Neural crest cell (in vitro differentiated cells): ENCODE data around the gene DYNC2H1. TPM values are rescaled to one million over a fixed set of nuclear protein-coding genes. Genes with fewer than 3 reads are reported as not detected.

Experiments used
- DNase-seq: peaks from one replicate; pipeline ENCODE4 v3.0.0; 2021; ENCODE audit warnings: low read depth, mixed read lengths, low spot score
- H3K27ac Mint-ChIP-seq: one replicate; pipeline ENCODE4 v1.8.0; 2021; ENCODE audit warnings: mild to moderate bottlenecking, mixed read lengths; ENCODE audit not compliant: unreplicated experiment
- H3K27me3 Mint-ChIP-seq: 2 replicates; pipeline ENCODE4 v1.8.0; 2021; ENCODE audit warnings: low read depth, mild to moderate bottlenecking, mixed read lengths
- H3K36me3 Mint-ChIP-seq: 2 replicates; pipeline ENCODE4 v1.8.0; 2021; ENCODE audit warnings: low read depth, mild to moderate bottlenecking, mixed read lengths
- H3K4me1 Mint-ChIP-seq: 2 replicates; pipeline ENCODE4 v1.8.0; 2021; ENCODE audit warnings: mixed read lengths
- H3K4me3 Mint-ChIP-seq: one replicate; pipeline ENCODE4 v1.8.0; 2021; ENCODE audit warnings: mild to moderate bottlenecking, mixed read lengths
- H3K9me3 Mint-ChIP-seq: 2 replicates; pipeline ENCODE4 v1.8.0; 2021; ENCODE audit warnings: mixed read lengths
- CTCF ChIP-seq: fragments of 200-600 bp; sonication (generic); conservative IDR thresholded peaks from 2 replicates; pipeline ENCODE4 v1.5.0; 2021; ENCODE audit warnings: antibody characterized with exemption, mild to moderate bottlenecking
- total RNA-seq: library from RNA; stranded (reverse); gene quantifications from 2 replicates; pipeline ENCODE4 v1.2.1, GENCODE V29; 2021

Gene DYNC2H1
- total RNA-seq, 1 donor from 2014 or later = 20.4 TPM

DNA sequence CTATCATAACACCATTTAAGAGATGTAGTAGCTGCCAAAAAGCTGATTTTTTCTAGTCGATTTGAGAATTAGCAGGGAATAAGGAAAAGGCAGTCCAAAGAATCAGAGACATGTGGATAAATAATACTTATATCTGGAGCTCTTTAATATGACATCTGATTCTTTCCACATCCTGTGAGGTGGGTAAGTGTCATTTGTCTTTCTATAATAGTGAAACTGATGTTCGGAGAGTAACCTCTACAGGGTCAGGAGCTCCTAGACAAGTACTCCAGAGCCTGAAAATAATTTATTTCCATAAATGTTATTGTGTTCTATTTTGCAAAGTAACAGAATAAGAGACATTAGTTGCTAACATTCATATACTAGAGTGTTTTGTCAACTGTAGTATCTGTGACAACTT lies 367.6 kb downstream of the DYNC2H1 start:
- Mint-ChIP-seq H3K36me3 (no peaks in the 10 kb centered on the region), H3K4me3 (no peak overlapping the region), H3K4me1 (peaks cover 5% of the 10 kb centered on the region), H3K9me3 (no peaks in the 10 kb centered on the region), H3K27me3 (no peaks in the 10 kb centered on the region), H3K27ac (no peak overlapping the region)
- TF ChIP-seq CTCF = no peak
- no peak for DNase-seq

DNA sequence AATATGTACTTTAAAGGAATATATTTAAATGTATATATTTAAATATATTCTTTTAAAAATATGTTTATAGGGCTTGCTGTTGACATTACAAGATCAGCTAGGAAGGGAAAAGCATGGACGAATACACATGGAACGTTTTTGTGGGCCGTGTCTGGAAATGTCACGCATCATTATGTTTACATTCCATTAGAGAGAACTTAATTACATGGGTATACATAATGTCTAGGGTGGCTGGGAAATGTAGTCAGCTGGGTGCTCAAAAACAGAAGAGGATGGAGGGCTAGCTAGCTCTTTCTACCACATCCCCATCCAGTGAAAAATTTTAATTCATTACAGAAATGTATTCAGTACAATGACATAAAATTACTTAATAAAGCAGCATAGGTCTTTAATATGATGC lies 371.2 kb downstream of the DYNC2H1 start:
- no peaks in the 10 kb centered on the region for H3K27me3 Mint-ChIP-seq
- H3K27ac Mint-ChIP-seq = no peak overlapping the region
- H3K4me3 Mint-ChIP-seq = no peak overlapping the region
- no peaks in the 10 kb centered on the region for H3K9me3 Mint-ChIP-seq
- no peak for DNase-seq
- peaks cover 11% of the 10 kb centered on the region for H3K4me1 Mint-ChIP-seq
- H3K36me3 Mint-ChIP-seq = no peaks in the 10 kb centered on the region
- TF ChIP-seq CTCF = no peak

DNA sequence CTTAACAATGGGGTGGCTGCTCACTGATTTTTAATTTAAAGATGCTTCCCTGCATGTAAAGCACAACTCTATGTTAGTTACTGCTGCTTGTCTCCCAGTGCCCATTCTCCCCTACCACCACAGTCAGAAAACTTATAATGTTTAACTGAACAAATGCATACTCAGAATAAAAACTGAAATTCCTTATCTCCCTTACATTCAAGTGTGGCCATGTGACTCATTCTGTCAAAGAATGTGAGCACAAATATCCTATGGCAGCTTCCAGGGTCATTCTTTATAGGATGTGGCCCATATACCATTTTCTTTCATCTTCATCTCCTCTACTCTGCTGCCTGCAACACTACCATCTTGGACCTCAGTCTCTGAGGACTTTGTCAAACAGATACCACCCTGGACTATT lies 374.8 kb downstream of the DYNC2H1 start:
- peaks cover 11% of the 10 kb centered on the region for H3K4me1 Mint-ChIP-seq
- H3K4me3 Mint-ChIP-seq = no peak overlapping the region
- TF ChIP-seq CTCF = no peak
- H3K9me3 Mint-ChIP-seq = peaks cover 3% of the 10 kb centered on the region
- H3K27me3 Mint-ChIP-seq = no peaks in the 10 kb centered on the region
- no peak overlapping the region for H3K27ac Mint-ChIP-seq
- no peak for DNase-seq
- no peaks in the 10 kb centered on the region for H3K36me3 Mint-ChIP-seq

- Mint-ChIP-seq H3K36me3 (no peaks in the 10 kb centered on the region), H3K27ac (no peak overlapping the region), H3K4me1 (peaks cover 11% of the 10 kb centered on the region), H3K27me3 (no peaks in the 10 kb centered on the region), H3K9me3 (peaks cover 3% of the 10 kb centered on the region), H3K4me3 (no peak overlapping the region)
- DNase-seq = no peak
- no peak for TF ChIP-seq CTCF
Measured at GRCh38 chr11:103484545-103484944, 375.3 kb downstream of the DYNC2H1 start.

GRCh38 chr11:103486604-103487003 lies 377.4 kb downstream of the DYNC2H1 start:
- H3K36me3 Mint-ChIP-seq = no peaks in the 10 kb centered on the region
- peaks cover 3% of the 10 kb centered on the region for H3K9me3 Mint-ChIP-seq
- H3K4me3 Mint-ChIP-seq = no peak overlapping the region
- H3K4me1 Mint-ChIP-seq = peaks cover 8% of the 10 kb centered on the region
- H3K27ac Mint-ChIP-seq = no peak overlapping the region
- no peak for DNase-seq
- no peaks in the 10 kb centered on the region for H3K27me3 Mint-ChIP-seq
- no peak for TF ChIP-seq CTCF

GRCh38 chr11:103487113-103487512 lies 377.9 kb downstream of the DYNC2H1 start:
- Mint-ChIP-seq H3K9me3 (peaks cover 3% of the 10 kb centered on the region), H3K27me3 (no peaks in the 10 kb centered on the region), H3K27ac (no peak overlapping the region), H3K36me3 (no peaks in the 10 kb centered on the region), H3K4me1 (peaks cover 3% of the 10 kb centered on the region), H3K4me3 (no peak overlapping the region)
- no peak for TF ChIP-seq CTCF
- DNase-seq = no peak
